IMR-90 (cell line): ENCODE measurements around the gene FRS3.

Experiments
- MAZ ChIP-seq: IDR thresholded peaks from 2 replicates; pipeline ENCODE4 v1.6.1; 2012; ENCODE audit warnings: low read depth, mild to moderate bottlenecking, low read length, improper control_type of control experiment, moderate library complexity, borderline replicate concordance
- TF ChIP-seq, protein P1 (sequence below): conservative IDR thresholded peaks from 2 replicates; pipeline ENCODE4 v1.5.1; 2012; ENCODE audit warnings: mild to moderate bottlenecking, low read depth, low read length, improper control_type of control experiment

- TF ChIP-seq, protein P1, sequence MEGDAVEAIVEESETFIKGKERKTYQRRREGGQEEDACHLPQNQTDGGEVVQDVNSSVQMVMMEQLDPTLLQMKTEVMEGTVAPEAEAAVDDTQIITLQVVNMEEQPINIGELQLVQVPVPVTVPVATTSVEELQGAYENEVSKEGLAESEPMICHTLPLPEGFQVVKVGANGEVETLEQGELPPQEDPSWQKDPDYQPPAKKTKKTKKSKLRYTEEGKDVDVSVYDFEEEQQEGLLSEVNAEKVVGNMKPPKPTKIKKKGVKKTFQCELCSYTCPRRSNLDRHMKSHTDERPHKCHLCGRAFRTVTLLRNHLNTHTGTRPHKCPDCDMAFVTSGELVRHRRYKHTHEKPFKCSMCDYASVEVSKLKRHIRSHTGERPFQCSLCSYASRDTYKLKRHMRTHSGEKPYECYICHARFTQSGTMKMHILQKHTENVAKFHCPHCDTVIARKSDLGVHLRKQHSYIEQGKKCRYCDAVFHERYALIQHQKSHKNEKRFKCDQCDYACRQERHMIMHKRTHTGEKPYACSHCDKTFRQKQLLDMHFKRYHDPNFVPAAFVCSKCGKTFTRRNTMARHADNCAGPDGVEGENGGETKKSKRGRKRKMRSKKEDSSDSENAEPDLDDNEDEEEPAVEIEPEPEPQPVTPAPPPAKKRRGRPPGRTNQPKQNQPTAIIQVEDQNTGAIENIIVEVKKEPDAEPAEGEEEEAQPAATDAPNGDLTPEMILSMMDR: no peak
- TF ChIP-seq MAZ: no peak
Observed at GRCh38 chr6:41775293-41775882, 4.3 kb downstream of the FRS3 start.
